HG02852 (cell line): ENCODE measurements around the gene L3MBTL3.
A peak's percentile ranks its signal among the peaks of the same experiment; 100 is the strongest.

Source experiments
- ATAC-seq: cut with Tn5 transposase; IDR thresholded peaks from one replicate; pipeline ENCODE4 v1.9.1; 2021; ENCODE audit warnings: mild to moderate bottlenecking, moderate library complexity; ENCODE audit not compliant: unreplicated experiment

L3MBTL3 gene

GRCh38 chr6:130018292-130018743, at the start of gene L3MBTL3:
Gene L3MBTL3 (plus strand): TSS chr6:130018581. CDS start chr6:130042700, 24,119 bp downstream.
- peak; percentile 72 for ATAC-seq

GRCh38 chr6:129969064-129969463, 49.3 kb upstream of the L3MBTL3 start:
- ATAC-seq: no peak

- ATAC-seq: no peak
Measured at GRCh38 chr6:129976110-129976509, 42.3 kb upstream of the L3MBTL3 start.

GRCh38 chr6:129978148-129978916, 40.0 kb upstream of the L3MBTL3 start:
- ATAC-seq: no peak

GRCh38 chr6:129980821-129981220, 37.6 kb upstream of the L3MBTL3 start:
- no peak for ATAC-seq

GRCh38 chr6:129981598-129981997, 36.8 kb upstream of the L3MBTL3 start:
- ATAC-seq: no peak

- no peak for ATAC-seq
Measured at GRCh38 chr6:129989396-129989795, 29.0 kb upstream of the L3MBTL3 start.

- ATAC-seq: no peak
Measured at GRCh38 chr6:129992881-129993280, 25.5 kb upstream of the L3MBTL3 start.

GRCh38 chr6:129994410-129994809, 24.0 kb upstream of the L3MBTL3 start:
- ATAC-seq: no peak

- no peak for ATAC-seq
Measured at GRCh38 chr6:129996387-129996786, 22.0 kb upstream of the L3MBTL3 start.

GRCh38 chr6:130000526-130001421, 17.6 kb upstream of the L3MBTL3 start:
- no peak for ATAC-seq

- no peak for ATAC-seq
Measured at GRCh38 chr6:130008236-130008873, 10.0 kb upstream of the L3MBTL3 start.

- ATAC-seq: no peak
Measured at GRCh38 chr6:130009146-130009545, 9.2 kb upstream of the L3MBTL3 start.

GRCh38 chr6:130010387-130010786, 8.0 kb upstream of the L3MBTL3 start:
- no peak for ATAC-seq

GRCh38 chr6:130012728-130013127, 5.7 kb upstream of the L3MBTL3 start:
- ATAC-seq: no peak

GRCh38 chr6:130018744-130019325, 454 bp downstream of the L3MBTL3 start:
- peak; percentile 34 for ATAC-seq

GRCh38 chr6:130019326-130020072, 1.1 kb downstream of the L3MBTL3 start:
- peak; percentile 21 for ATAC-seq

- peak; percentile 1 for ATAC-seq
Measured at GRCh38 chr6:130020073-130020906, 1.9 kb downstream of the L3MBTL3 start.

GRCh38 chr6:130020907-130021629, 2.7 kb downstream of the L3MBTL3 start:
- ATAC-seq: peak; percentile 53
